Smooth muscle cell (in vitro differentiated cells): ENCODE data around the gene GNG7. TPM values are rescaled to one million over a fixed set of nuclear protein-coding genes. Genes with fewer than 3 reads are reported as not detected.

ENCODE experiments used
- DNase-seq: peaks from one replicate; lab custom pipeline; 2025; ENCODE audit not compliant: unreplicated experiment; lab: John Stamatoyannopoulos, UW
- H2AFZ ChIP-seq: fragments of 200-600 bp; sonication (generic); 2 replicates; pipeline ENCODE4 v1.6.0; 2016; ENCODE audit warnings: antibody characterized with exemption, low read depth, mild to moderate bottlenecking
- H3F3A ChIP-seq: fragments of 200-600 bp; sonication (generic); 2 replicates; pipeline ENCODE4 v1.6.0; 2017; ENCODE audit warnings: antibody characterized with exemption, low read depth
- H3K27ac ChIP-seq: fragments of 200-600 bp; sonication (generic); 2 replicates; pipeline ENCODE4 v1.5.1; 2016; ENCODE audit warnings: low read depth, mild to moderate bottlenecking
- H3K27me3 ChIP-seq: fragments of 200-600 bp; sonication (generic); 2 replicates; pipeline ENCODE4 v1.6.1; 2016; ENCODE audit warnings: low read depth, mild to moderate bottlenecking
- H3K36me3 ChIP-seq: fragments of 200-600 bp; sonication (generic); 2 replicates; pipeline ENCODE4 v1.5.1; 2016; ENCODE audit warnings: low read depth
- H3K4me1 ChIP-seq: fragments of 200-600 bp; sonication (generic); 2 replicates; pipeline ENCODE4 v1.5.1; 2016; ENCODE audit warnings: low read depth
- H3K4me2 ChIP-seq: fragments of 200-600 bp; sonication (generic); 2 replicates; pipeline ENCODE4 v1.6.0; 2016; ENCODE audit warnings: mild to moderate bottlenecking
- H3K4me3 ChIP-seq: fragments of 200-600 bp; sonication (generic); 2 replicates; pipeline ENCODE4 v1.5.1; 2016; ENCODE audit warnings: mild to moderate bottlenecking
- H3K79me2 ChIP-seq: fragments of 200-600 bp; sonication (generic); 2 replicates; pipeline ENCODE4 v1.6.0; 2016; ENCODE audit warnings: low read depth, mild to moderate bottlenecking
- H3K9ac ChIP-seq: fragments of 200-600 bp; sonication (generic); 2 replicates; pipeline ENCODE4 v1.6.0; 2016; ENCODE audit warnings: low read depth
- H3K9me3 ChIP-seq: fragments of 200-600 bp; sonication (generic); replicated peaks from 2 replicates; pipeline ENCODE4 v1.5.1; 2016; ENCODE audit warnings: low read depth
- H4K20me1 ChIP-seq: fragments of 200-600 bp; sonication (generic); 2 replicates; pipeline ENCODE4 v1.6.0; 2016; ENCODE audit warnings: low read depth
- WGBS: methylation state at CpG from one replicate; pipeline ENCODE4 v1.1.7; 2016; ENCODE audit warnings: low lambda C conversion rate; 5-methylcytosine and 5-hydroxymethylcytosine counted together
- polyA plus RNA-seq: library from polyadenylated mRNA; unstranded; fragments of >200 nt; fragmentation: Nextera tagmentation; extraction: Ambion mirVana; gene quantifications from 2 replicates; pipeline ENCODE4 v1.2.1, GENCODE V29; 2016
- total RNA-seq: library from RNA; depleted of rRNA; stranded (reverse); fragments of >200 nt; gene quantifications from 2 replicates; pipeline ENCODE4 v1.2.3, GENCODE V29; 2014
- TF ChIP-seq, protein P1 (sequence below): fragments of 200-600 bp; sonication (generic); IDR thresholded peaks from 2 replicates; pipeline ENCODE4 v1.5.1; 2017; ENCODE audit warnings: borderline replicate concordance, mild to moderate bottlenecking, antibody characterized with exemption; ENCODE audit not compliant: insufficient read depth, poor library complexity, severe bottlenecking

Gene GNG7
- total and polyA plus RNA-seq, 2 experiments from 2014 or later: 1.7 to 2.6 TPM

DNA sequence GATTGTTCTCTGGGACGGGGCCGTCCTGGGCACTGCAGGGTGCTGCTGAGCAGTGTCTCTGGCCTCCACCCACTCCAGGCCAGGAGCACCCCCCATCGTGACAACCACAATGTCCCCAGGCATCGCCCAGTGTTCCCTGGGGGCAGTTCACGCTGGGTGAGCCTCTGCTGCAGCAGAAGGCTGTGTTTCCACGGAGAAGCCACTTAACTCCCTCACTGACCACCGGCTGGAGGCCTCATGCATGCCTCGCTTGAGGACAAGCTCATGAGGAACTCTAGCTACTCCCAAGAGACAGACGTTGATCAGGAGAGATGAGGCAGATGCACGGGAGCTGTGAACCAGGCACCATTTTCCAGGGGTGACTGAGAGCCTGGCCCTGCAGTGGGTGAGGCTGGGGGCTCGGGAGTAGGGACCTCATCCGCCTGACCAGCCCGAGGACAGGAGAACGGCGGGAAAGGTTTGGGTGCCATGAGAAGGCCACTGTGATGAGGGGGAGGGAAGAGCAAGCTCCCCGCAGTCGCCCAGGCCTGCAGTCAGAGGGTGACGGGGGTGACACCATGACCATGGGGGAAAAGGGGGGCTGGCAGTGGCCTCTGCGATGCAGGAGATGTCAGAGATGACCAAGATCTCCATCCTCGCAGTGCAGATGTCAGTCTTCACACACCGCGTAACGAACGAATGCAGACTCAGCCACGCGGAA lies 32.2 kb upstream of the GNG7 start:
- H3K27ac ChIP-seq: no peak overlapping the region
- no peaks in the 10 kb centered on the region for H3K27me3 ChIP-seq
- no peak overlapping the region for H3K4me2 ChIP-seq
- no peak overlapping the region for H3K9ac ChIP-seq
- H3K9me3 ChIP-seq: no peaks in the 10 kb centered on the region
- H3K4me3 ChIP-seq: no peak overlapping the region
- WGBS: 97% methylated on average over 26 of the region's 26 CpGs
- no peaks in the 10 kb centered on the region for H3K4me1 ChIP-seq
- no peak overlapping the region for H2AFZ ChIP-seq
- H3K36me3 ChIP-seq: peaks cover 4% of the 10 kb centered on the region
- TF ChIP-seq, protein P1, sequence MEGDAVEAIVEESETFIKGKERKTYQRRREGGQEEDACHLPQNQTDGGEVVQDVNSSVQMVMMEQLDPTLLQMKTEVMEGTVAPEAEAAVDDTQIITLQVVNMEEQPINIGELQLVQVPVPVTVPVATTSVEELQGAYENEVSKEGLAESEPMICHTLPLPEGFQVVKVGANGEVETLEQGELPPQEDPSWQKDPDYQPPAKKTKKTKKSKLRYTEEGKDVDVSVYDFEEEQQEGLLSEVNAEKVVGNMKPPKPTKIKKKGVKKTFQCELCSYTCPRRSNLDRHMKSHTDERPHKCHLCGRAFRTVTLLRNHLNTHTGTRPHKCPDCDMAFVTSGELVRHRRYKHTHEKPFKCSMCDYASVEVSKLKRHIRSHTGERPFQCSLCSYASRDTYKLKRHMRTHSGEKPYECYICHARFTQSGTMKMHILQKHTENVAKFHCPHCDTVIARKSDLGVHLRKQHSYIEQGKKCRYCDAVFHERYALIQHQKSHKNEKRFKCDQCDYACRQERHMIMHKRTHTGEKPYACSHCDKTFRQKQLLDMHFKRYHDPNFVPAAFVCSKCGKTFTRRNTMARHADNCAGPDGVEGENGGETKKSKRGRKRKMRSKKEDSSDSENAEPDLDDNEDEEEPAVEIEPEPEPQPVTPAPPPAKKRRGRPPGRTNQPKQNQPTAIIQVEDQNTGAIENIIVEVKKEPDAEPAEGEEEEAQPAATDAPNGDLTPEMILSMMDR: no peak
- H3F3A ChIP-seq: no peaks in the 10 kb centered on the region
- H4K20me1 ChIP-seq: no peaks in the 10 kb centered on the region
- no peaks in the 10 kb centered on the region for H3K79me2 ChIP-seq
- no peak for DNase-seq

GRCh38 chr19:2733930-2734588 lies 31.6 kb upstream of the GNG7 start:
- WGBS: 96% methylated on average over 35 of the region's 35 CpGs
- no peak for DNase-seq

DNA sequence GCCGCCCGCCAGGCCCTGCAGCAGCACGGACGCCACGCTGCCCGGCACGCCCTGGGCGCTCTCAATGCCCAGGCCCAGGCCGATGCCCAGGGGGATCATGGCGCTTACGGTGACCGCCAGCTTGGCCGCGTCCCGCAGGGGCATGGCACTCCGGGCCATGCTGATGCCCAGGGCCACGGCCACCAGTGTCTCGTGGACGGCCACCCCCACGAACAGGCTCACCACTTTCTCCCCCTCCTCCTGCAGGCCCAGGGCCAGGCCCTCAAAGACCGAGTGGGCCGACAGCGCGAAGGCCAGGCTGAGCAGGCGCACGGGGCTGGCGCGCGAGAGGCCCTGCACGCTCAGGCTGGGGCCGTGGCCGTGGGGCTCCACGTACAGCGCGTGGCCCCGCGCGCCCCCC lies 30.4 kb upstream of the GNG7 start:
- Histone ChIP-seq H3K9me3 (no peaks in the 10 kb centered on the region), H3F3A (no peaks in the 10 kb centered on the region), H3K4me1 (no peaks in the 10 kb centered on the region), H3K4me2 (no peak overlapping the region), H3K27ac (no peak overlapping the region), H3K9ac (no peak overlapping the region), H3K79me2 (no peaks in the 10 kb centered on the region), H4K20me1 (no peaks in the 10 kb centered on the region), H3K4me3 (no peak overlapping the region), H2AFZ (no peak overlapping the region), H3K36me3 (peaks cover 4% of the 10 kb centered on the region), H3K27me3 (no peaks in the 10 kb centered on the region)
- 99% methylated on average over 38 of the region's 38 CpGs for WGBS
- TF ChIP-seq, protein P1: no peak
- no peak for DNase-seq

More at GRCh38 chr19:2733930-2734588, 31.6 kb upstream of the GNG7 start:
- Histone ChIP-seq H3K9me3 (no peaks in the 10 kb centered on the region), H3K4me2 (no peak overlapping the region), H3K4me3 (no peak overlapping the region), H4K20me1 (no peaks in the 10 kb centered on the region), H2AFZ (no peak overlapping the region), H3K9ac (no peak overlapping the region), H3F3A (no peaks in the 10 kb centered on the region), H3K36me3 (peaks cover 4% of the 10 kb centered on the region), H3K27ac (no peak overlapping the region), H3K27me3 (no peaks in the 10 kb centered on the region), H3K79me2 (no peaks in the 10 kb centered on the region), H3K4me1 (no peaks in the 10 kb centered on the region)
- TF ChIP-seq, protein P1: no peak
